Measurements from ENCODE around the gene BARX1. TPM values are rescaled to one million over a fixed set of nuclear protein-coding genes. Genes with fewer than 3 reads are reported as not detected.

The BARX1 gene
- total RNA-seq, 4 donors from 2014 or later, result not detected

DNA sequence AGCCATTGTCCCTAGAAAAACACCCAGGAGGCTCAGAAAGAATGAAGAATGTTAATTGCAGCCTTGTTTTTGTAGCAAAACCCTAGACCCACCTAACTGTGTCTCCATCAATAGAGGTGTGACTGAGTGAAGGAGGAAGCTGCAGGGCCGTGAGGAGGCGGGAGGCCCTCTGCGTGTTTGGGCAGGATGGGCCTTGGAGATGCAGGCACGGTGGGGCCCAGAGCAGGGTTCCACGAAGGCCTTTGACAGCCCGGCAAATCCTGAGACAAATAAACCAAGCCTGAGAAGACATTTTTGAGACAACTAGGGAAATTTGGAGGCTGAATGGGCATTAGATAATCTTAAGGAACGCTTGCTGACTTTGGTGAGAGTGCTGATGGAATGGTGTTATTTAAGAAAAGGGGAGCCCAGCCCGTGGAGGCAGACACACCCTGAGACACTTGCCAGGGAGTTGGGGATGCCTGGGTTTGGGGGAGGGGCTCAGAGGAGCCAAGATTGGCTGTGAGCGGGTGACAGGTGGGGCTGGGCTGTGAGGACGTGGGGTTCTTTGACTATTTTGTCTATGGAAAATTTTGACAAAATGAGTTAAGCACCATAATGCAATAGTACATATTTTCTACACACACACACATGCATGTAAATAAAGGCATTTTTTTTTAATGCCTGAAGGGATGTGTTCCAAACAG lies 48.8 kb downstream of the BARX1 start:
- no peak for TF ChIP-seq POLR2A (IDR thresholded peaks at IDR 0.05)
- TF ChIP-seq, protein P1, sequence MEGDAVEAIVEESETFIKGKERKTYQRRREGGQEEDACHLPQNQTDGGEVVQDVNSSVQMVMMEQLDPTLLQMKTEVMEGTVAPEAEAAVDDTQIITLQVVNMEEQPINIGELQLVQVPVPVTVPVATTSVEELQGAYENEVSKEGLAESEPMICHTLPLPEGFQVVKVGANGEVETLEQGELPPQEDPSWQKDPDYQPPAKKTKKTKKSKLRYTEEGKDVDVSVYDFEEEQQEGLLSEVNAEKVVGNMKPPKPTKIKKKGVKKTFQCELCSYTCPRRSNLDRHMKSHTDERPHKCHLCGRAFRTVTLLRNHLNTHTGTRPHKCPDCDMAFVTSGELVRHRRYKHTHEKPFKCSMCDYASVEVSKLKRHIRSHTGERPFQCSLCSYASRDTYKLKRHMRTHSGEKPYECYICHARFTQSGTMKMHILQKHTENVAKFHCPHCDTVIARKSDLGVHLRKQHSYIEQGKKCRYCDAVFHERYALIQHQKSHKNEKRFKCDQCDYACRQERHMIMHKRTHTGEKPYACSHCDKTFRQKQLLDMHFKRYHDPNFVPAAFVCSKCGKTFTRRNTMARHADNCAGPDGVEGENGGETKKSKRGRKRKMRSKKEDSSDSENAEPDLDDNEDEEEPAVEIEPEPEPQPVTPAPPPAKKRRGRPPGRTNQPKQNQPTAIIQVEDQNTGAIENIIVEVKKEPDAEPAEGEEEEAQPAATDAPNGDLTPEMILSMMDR (IDR thresholded peaks at IDR 0.05), result no peak
- no peak overlapping the region for H3K4me3 ChIP-seq (ENCODE audit: low read depth, poor library complexity, severe bottlenecking)
- intact Hi-C loops (cut with DNase I; ENCODE audit: low total_unique reads), result no loop called here
- DNase-seq (ENCODE audit: low spot score in 2 of 2), result no peak
- 43 to 59% methylated on average over 10 of the region's 10 CpGs for WGBS, 2 donors

DNA sequence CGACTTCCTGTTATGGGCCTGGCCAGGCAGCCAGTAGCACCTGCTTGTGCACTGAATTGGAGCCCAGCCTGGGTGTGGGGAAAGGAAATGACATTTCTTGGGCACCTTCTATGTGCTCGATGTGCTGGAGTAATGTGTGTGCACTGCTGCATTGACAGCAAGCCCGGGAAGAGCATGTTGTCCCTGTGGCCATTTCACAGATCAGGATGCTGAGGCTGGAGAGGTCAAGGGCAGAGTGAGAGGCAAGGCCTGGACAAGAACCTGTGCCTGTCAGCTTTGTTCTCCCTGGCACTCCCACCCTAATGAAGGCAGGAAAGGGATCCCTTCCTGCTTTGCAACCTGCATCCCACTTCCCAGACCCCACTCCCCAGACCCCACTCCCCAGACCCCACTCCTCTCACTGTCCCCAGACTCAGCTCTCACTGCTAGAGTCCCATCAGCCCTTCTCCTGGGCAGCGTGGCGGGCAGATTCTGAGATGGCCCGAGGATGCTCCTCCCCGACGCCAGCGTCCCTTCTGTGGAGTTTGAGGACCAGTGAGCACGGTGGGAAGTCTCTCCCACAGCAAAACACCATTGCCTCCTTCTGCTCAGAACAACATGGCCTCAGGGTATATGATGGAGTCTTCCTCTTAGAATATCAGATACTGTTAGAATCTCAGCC lies 49.6 kb downstream of the BARX1 start:
- 89 to 90% methylated on average over 10 of the region's 10 CpGs for WGBS, 2 donors
- TF ChIP-seq POLR2A (IDR thresholded peaks at IDR 0.05), result no peak
- TF ChIP-seq, protein P1 (IDR thresholded peaks at IDR 0.05), result no peak
- intact Hi-C loops (cut with DNase I; ENCODE audit: low total_unique reads), result no loop called here
- DNase-seq (ENCODE audit: low spot score in 2 of 2), result no peak
- H3K4me3 ChIP-seq (ENCODE audit: low read depth, poor library complexity, severe bottlenecking), result no peak overlapping the region

DNA sequence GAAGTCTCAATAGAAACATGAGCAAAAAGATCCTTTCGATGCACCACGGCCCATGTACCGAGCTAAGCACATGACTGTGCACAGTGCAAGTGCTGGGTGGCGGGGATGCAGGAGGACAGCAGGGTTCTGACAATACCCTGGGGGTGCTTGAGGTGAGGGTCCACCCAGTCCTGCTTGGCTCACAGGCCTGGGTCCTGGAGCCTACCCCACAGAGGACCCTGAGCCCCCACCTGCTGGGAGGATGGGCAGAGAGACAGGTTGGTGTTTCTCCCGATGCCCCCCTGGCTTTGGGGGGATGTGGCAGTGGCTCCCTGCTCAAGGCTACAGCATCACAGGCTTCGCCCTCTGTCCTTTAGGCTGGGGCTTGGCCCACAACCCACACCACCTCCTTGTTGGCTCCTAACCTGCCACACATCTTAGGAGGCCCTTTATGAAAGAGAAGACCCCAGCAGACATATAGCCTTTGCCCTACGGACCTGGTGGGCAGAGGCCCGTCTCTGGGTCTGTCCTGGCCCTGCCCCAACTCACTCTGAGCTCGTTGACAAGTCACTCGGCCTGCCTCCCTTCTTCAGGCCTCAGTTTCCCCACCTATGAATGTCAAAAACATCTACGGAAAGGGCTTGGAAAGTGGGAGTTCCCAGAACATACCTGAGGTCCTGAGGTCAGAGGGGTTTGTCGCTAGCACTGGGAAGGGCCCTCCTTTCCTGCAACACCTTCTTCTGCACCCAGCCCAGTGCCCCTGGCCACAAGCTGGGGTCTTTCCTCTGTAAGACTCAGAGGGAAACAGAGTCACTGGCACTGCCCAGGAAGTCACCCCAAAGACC lies 50.3 kb downstream of the BARX1 start:
- WGBS, 2 donors, result 78 to 81% methylated on average over 12 of the region's 12 CpGs
- DNase-seq (ENCODE audit: low spot score in 2 of 2), result peak in 1 of 2 donors; percentile 70
- intact Hi-C loops (cut with DNase I; ENCODE audit: low total_unique reads), result no loop called here

GRCh38 chr9:93903886-93904648 lies 51.1 kb downstream of the BARX1 start:
- intact Hi-C loops (cut with DNase I; ENCODE audit: low total_unique reads), result no loop called here
- H3K4me3 ChIP-seq (ENCODE audit: low read depth, poor library complexity, severe bottlenecking), result no peak overlapping the region
- WGBS, 2 donors, result 74 to 76% methylated on average over 10 of the region's 10 CpGs
- DNase-seq (ENCODE audit: low spot score in 2 of 2), result peak in 1 of 2 donors; percentile 74
- no peak for TF ChIP-seq POLR2A (IDR thresholded peaks at IDR 0.05)
- TF ChIP-seq, protein P1 (IDR thresholded peaks at IDR 0.05), result no peak

More for the DNA sequence above, 50.3 kb downstream of the BARX1 start:
- H3K4me3 ChIP-seq (ENCODE audit: low read depth, poor library complexity, severe bottlenecking), result no peak overlapping the region
- no peak for TF ChIP-seq POLR2A (IDR thresholded peaks at IDR 0.05)
- TF ChIP-seq, protein P1 (IDR thresholded peaks at IDR 0.05), result no peak
